ENCODE data around the gene UQCC5. TPM values are rescaled to one million over a fixed set of nuclear protein-coding genes. Genes with fewer than 3 reads are reported as not detected.
A peak's percentile ranks its signal among the peaks of the same experiment; 100 is the strongest.

UQCC5 gene
- total RNA-seq, 1 donor from 2014 or later = 18.6 TPM

DNA sequence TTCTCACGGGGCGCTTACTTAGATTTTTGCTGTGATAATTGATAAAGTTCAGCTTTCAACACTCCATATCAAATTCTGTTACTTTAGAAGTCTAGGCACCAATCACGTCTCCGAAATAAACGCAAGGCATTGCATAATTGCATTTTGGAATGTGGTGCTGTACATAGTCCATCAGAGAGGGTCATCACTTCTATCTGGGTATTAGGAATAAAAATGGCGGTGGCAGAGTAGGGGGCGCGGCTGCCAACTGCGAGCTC lies 365 bp upstream of the UQCC5 start:
- Mint-ChIP-seq H3K4me3 (ENCODE audit: unreplicated experiment) (peak overlapping the region; percentile 99), H3K36me3 (ENCODE audit: unreplicated experiment) (peaks cover 17% of the 10 kb centered on the region), H3K9me3 (ENCODE audit: unreplicated experiment) (no peaks in the 10 kb centered on the region), H3K27me3 (ENCODE audit: unreplicated experiment) (no peaks in the 10 kb centered on the region), H3K4me1 (ENCODE audit: unreplicated experiment) (peaks cover 48% of the 10 kb centered on the region), H3K27ac (ENCODE audit: unreplicated experiment) (peak overlapping the region; percentile 54)
- no peak for DNase-seq (ENCODE audit: extremely low spot score, unreplicated experiment)
- TF ChIP-seq, protein P1, sequence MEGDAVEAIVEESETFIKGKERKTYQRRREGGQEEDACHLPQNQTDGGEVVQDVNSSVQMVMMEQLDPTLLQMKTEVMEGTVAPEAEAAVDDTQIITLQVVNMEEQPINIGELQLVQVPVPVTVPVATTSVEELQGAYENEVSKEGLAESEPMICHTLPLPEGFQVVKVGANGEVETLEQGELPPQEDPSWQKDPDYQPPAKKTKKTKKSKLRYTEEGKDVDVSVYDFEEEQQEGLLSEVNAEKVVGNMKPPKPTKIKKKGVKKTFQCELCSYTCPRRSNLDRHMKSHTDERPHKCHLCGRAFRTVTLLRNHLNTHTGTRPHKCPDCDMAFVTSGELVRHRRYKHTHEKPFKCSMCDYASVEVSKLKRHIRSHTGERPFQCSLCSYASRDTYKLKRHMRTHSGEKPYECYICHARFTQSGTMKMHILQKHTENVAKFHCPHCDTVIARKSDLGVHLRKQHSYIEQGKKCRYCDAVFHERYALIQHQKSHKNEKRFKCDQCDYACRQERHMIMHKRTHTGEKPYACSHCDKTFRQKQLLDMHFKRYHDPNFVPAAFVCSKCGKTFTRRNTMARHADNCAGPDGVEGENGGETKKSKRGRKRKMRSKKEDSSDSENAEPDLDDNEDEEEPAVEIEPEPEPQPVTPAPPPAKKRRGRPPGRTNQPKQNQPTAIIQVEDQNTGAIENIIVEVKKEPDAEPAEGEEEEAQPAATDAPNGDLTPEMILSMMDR (IDR thresholded peaks at IDR 0.05) = no peak

DNA sequence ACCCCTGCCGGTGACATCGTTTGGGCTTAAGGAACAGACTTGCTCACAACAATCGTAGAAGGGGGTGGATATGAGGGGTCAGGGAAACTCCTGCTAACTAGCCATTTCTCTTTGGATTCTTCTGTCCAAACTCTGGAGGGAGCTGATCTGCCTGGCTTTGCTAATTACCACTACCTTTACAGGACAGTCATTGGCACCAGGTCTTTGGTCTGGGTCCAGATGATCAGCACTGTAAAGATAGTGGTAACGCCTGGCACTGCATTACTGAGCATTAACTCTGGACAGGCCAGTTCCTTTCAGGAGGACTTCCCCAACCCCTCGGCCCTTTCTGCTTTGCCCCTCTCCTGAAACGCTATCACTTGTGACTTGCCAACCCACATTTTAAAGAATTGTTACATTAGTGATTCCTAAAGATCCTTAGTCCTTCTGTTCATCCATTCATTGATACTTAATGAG lies 788 bp downstream of the UQCC5 start:
- Mint-ChIP-seq H3K27me3 (ENCODE audit: unreplicated experiment) (no peaks in the 10 kb centered on the region), H3K9me3 (ENCODE audit: unreplicated experiment) (no peaks in the 10 kb centered on the region), H3K4me3 (ENCODE audit: unreplicated experiment) (peak overlapping the region; percentile 99), H3K4me1 (ENCODE audit: unreplicated experiment) (peaks cover 45% of the 10 kb centered on the region), H3K36me3 (ENCODE audit: unreplicated experiment) (peaks cover 17% of the 10 kb centered on the region), H3K27ac (ENCODE audit: unreplicated experiment) (peak overlapping the region; percentile 98)
- TF ChIP-seq, protein P1 (IDR thresholded peaks at IDR 0.05) = no peak
- DNase-seq (ENCODE audit: extremely low spot score, unreplicated experiment) = peak; percentile 59

DNA sequence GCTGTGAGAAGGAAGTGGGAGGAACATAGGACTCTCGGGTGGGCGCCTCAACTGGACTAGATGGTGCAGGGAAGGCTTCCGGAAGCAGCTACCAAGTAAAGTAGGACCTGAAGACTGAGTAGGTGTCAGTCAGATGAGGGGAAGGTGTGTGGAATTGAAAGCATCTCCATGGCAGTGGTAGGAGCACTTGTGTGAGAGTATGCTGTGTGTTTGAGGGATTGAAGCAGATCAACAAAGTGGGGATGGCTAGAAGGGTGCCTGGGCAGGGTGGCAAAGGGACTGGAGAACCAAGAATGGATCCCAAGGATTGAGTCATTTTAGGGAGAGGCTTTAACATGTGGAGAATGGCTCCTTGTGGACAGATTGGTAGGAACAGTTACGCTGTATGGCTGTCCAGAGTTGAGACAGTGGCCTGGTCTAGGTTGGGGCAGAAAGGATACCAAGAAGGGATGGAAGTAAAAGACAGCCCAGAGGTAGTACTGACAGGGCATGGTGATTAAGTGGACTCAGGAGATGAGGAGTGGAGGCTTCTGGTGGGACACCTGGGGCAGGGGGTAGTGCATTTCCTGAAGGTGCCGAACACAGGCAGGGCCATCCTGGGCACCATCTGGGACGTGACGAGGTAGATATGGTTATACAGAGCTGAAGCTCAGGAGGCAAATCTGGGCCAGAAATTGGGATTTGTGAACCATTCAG lies 1.5 kb downstream of the UQCC5 start:
- H3K9me3 Mint-ChIP-seq (ENCODE audit: unreplicated experiment) = no peaks in the 10 kb centered on the region
- H3K27ac Mint-ChIP-seq (ENCODE audit: unreplicated experiment) = peak overlapping the region; percentile 98
- peak overlapping the region; percentile 99 for H3K4me3 Mint-ChIP-seq (ENCODE audit: unreplicated experiment)
- H3K36me3 Mint-ChIP-seq (ENCODE audit: unreplicated experiment) = peaks cover 17% of the 10 kb centered on the region
- DNase-seq (ENCODE audit: extremely low spot score, unreplicated experiment) = peak; percentile 42
- H3K4me1 Mint-ChIP-seq (ENCODE audit: unreplicated experiment) = peaks cover 40% of the 10 kb centered on the region
- H3K27me3 Mint-ChIP-seq (ENCODE audit: unreplicated experiment) = no peaks in the 10 kb centered on the region
- TF ChIP-seq, protein P1 (IDR thresholded peaks at IDR 0.05) = no peak

DNA sequence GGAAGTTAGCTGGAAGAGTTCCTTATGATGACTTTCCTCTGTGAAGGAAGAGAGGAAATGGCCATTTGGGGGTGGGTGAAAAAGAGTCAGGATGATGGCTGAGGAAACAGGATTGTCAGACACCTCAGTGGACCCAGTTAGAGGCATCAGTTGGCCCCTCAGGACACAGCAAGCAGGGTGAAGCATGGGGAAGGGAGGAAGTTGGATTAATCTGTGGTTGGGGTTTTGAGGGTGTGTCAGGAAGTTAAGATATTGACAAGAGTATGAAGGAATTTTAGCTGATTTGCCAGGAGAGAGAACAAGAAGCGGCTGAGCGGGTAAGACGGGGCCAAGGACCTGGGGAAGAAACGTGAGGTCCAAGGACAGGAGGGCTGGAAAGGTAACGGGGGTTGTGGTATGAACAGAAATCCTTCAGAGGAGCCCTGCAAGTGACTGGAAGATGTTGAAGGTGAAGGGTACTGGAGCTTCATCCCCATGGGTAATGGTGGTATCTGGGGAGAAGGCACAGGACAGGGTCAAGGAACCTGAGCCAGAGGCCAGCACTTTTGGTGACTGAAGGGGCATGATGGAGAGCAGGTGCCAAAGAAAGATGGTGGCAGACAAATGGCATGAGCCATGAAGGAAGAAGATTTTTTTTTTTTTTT lies 2.7 kb downstream of the UQCC5 start:
- H3K27me3 Mint-ChIP-seq (ENCODE audit: unreplicated experiment) = no peaks in the 10 kb centered on the region
- H3K4me3 Mint-ChIP-seq (ENCODE audit: unreplicated experiment) = peak overlapping the region; percentile 23
- DNase-seq (ENCODE audit: extremely low spot score, unreplicated experiment) = peak; percentile 42
- H3K27ac Mint-ChIP-seq (ENCODE audit: unreplicated experiment) = peak overlapping the region; percentile 52
- peaks cover 17% of the 10 kb centered on the region for H3K36me3 Mint-ChIP-seq (ENCODE audit: unreplicated experiment)
- H3K4me1 Mint-ChIP-seq (ENCODE audit: unreplicated experiment) = peaks cover 40% of the 10 kb centered on the region
- no peaks in the 10 kb centered on the region for H3K9me3 Mint-ChIP-seq (ENCODE audit: unreplicated experiment)
- TF ChIP-seq, protein P1 (IDR thresholded peaks at IDR 0.05) = no peak

DNA sequence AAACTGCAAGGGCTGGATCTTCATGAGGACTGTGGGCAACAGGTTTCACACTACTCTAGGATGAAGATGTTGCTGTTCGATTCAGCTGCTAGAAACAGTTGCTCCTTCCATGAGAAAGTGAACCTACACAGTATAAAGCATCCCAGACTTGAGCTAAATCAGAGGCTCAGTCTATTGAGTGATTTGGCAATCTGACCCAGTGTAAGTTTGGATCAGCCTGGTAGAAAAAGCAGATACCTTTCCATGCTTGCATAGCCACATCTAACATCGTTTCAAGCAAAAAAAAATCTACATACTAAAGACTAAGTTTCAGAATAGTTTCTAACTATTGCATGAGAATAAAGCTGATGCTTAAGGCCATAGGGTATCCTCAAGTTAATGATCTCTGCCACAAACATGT lies 4.6 kb downstream of the UQCC5 start:
- Mint-ChIP-seq H3K27ac (ENCODE audit: unreplicated experiment) (no peak overlapping the region), H3K9me3 (ENCODE audit: unreplicated experiment) (no peaks in the 10 kb centered on the region), H3K4me1 (ENCODE audit: unreplicated experiment) (peaks cover 29% of the 10 kb centered on the region), H3K36me3 (ENCODE audit: unreplicated experiment) (peaks cover 21% of the 10 kb centered on the region), H3K4me3 (ENCODE audit: unreplicated experiment) (no peak overlapping the region), H3K27me3 (ENCODE audit: unreplicated experiment) (no peaks in the 10 kb centered on the region)
- TF ChIP-seq, protein P1 (IDR thresholded peaks at IDR 0.05) = no peak
- no peak for DNase-seq (ENCODE audit: extremely low spot score, unreplicated experiment)
